A673 (cell line): Measurements from ENCODE around the gene AKAP5.

ENCODE experiments used
- CTCF ChIP-seq: fragments of 300-800, 200-600 bp; sonication (generic); conservative IDR thresholded peaks from 2 replicates; pipeline ENCODE4 v1.5.1; 2017; ENCODE audit warnings: low read depth, mild to moderate bottlenecking, antibody characterized with exemption, low read length, moderate library complexity, mixed read lengths
- EZH2 ChIP-seq: fragments of 200-600 bp; sonication (generic); IDR thresholded peaks from 2 replicates; pipeline ENCODE4 v1.6.1; 2017; ENCODE audit warnings: borderline replicate concordance, low read depth, mild to moderate bottlenecking, mixed read lengths, antibody characterized with exemption, low read length; ENCODE audit not compliant: poor library complexity, severe bottlenecking

DNA sequence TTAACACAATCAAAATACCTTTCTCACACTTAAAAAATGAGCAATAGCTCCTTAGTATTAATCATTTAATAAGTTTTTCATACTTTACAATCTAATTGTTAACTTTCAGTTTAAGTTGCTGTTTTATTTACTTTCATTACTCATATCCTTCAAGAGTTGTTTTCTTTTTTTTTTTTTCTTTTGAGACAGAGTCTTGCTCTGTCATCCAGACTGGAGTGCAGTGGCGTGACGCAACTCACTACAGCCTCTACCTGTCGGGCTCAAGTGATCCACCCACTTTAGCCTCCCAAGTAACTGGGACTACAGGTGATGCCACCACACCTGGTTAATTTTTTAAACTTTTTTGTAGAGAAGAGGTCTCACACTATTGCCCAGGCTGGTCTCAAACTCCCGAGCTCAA lies 55.4 kb downstream of the AKAP5 start:
- TF ChIP-seq CTCF (no peak), EZH2 (no peak)
